ENCODE data around the gene LRRC3.

The LRRC3 gene

DNA sequence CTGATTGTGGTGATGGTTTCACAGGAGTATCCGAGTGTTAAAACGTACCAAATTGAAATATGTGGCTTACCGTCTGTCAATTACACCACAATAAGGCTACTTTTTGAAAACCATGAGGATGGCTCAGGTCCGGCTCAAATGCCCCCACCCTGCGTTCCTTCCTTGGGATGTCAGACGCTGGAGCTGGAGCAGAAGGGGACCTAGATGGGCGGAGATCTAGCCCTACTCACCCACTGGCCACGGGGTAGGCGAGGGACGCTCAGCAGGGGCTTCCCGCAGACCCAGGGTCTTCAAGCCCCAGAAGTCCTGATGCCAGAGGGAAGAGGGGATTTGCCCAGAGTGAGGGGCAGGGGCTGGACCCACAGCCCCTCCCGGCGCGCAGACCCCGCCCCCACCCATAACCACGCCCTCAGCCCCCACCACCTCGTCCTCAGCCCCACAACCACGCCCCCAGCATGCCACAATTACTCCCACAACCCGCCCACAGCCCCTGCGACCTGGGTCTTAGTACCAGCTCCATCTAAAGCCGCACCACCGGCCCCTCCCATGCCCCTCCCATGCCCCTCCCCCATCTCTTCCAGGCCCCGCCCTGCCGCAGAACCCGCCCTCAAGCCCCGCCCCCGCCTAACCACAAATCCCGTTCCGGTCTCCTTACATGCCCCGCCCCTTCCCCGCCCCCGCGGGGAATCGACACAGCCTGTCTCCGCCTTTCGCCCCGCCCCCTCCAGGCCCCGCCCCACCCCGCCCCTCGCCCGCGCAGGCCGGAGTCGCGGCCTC lies at the start of gene LRRC3:
LRRC3 (plus strand) TSS at position 764 of the 777 bp plus-strand sequence. CDS start 1,135 bp downstream, outside the sequence.
- no peak for TF ChIP-seq CTCF (IDR thresholded peaks at IDR 0.05; ENCODE audit: low read depth, low read length)
- H3K4me3 ChIP-seq (ENCODE audit: low read depth, low read length): no peak within 1 kb of the TSS

DNA sequence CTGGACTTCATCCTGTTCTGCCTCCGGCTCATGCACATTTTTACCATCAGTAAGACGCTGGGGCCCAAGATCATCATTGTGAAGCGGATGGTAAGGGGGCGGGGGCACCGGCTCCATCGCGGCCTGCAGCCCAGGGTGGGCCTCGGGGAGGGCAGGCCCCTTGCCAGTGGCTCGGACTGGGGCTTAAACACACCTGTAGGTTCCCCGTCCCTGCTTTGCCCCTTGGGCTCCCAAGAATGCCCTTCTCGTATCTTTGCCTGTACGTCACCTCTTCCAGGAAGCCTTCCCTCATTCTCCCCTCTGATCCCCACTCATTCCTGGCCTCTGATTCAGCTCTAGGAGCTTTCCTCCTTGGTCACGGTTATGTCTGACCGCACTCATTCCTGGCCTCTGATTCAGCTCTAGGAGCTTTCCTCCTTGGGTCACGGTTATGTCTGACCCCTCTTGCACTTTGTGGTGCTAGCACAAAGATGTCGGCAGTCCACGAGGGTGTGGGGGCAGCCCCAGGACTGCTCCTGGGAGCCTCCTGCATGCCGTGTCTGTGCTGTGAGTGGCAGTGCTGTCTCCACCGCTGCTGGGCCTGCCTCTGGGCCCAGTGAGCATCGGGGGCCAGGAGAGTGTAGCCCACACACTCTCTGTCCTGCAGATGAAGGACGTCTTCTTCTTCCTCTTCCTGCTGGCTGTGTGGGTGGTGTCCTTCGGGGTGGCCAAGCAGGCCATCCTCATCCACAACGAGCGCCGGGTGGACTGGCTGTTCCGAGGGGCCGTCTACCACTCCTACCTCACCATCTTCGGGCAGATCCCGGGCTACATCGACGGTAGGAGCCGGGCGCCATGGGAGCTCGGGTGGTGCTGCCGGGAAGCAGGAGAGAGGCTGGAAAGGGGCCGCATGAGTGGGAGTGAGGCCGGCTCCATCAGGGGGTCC lies 49.1 kb upstream of the LRRC3 start:
- no peak for TF ChIP-seq CTCF (IDR thresholded peaks at IDR 0.05; ENCODE audit: low read depth, low read length)
- no peak overlapping the region for H3K4me3 ChIP-seq (ENCODE audit: low read depth, low read length)

- H3K4me3 ChIP-seq (ENCODE audit: low read depth, low read length): no peak overlapping the region
- TF ChIP-seq CTCF (IDR thresholded peaks at IDR 0.05; ENCODE audit: low read depth, low read length): no peak
These were observed 48.4 kb upstream of the LRRC3 start for GRCh38 chr21:44406953-44407352.

DNA sequence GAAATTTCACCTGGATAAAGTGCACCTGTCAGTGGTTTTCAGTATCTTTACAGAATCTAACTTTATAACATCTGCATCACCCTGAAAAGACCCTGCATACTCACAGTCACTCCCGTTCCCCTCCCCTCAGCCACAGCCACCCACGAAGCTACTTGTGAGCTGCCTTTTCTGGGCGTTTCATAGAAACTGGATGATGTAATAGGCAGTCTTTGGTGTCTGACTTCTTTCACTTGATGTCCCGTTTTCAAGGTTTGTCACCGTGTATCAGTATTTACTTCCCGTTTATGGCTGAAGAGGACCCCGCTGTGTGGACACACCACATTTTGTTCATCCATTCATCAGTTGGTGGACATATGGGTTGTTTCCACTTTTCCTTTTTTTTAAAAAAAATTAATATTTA lies 47.8 kb upstream of the LRRC3 start:
- TF ChIP-seq CTCF (IDR thresholded peaks at IDR 0.05; ENCODE audit: low read depth, low read length): no peak
- no peak overlapping the region for H3K4me3 ChIP-seq (ENCODE audit: low read depth, low read length)

GRCh38 chr21:44408226-44408625 lies 47.1 kb upstream of the LRRC3 start:
- no peak for TF ChIP-seq CTCF (IDR thresholded peaks at IDR 0.05; ENCODE audit: low read depth, low read length)
- H3K4me3 ChIP-seq (ENCODE audit: low read depth, low read length): no peak overlapping the region

DNA sequence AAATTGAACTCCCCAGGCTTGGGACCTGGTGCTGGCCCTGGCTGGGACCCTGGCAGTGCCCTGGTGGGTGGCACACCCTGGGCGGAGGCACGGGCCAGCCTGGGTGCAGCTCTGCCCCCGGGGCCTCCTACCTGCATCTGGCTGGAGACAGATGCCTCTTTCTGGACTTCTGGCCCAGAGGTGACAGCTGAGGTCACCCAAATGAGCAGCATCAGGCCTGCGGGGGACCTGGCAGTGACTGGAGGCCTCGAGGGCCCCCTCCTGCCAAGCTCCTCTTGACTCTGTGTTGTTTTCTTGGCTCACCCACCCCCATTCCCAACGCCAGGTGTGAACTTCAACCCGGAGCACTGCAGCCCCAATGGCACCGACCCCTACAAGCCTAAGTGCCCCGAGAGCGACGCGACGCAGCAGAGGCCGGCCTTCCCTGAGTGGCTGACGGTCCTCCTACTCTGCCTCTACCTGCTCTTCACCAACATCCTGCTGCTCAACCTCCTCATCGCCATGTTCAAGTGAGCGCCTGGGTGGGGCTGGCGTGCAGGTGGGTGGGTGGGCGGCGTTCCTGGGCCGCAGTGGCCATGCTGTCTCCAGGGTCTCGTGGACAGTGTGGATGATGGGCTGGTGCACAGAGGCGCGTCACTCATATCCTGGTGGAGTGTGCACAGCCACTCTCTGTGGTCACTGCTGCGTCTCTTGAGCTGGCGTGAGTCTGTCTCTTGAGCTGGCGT lies 41.6 kb upstream of the LRRC3 start:
- TF ChIP-seq CTCF (IDR thresholded peaks at IDR 0.05; ENCODE audit: low read depth, low read length): no peak
- no peak overlapping the region for H3K4me3 ChIP-seq (ENCODE audit: low read depth, low read length)

Data from WI38 (cell line).